Activated CD4-positive, alpha-beta T cell treated with anti-CD3 and anti-CD28 coated beads for 1 hour (primary cell): Measurements from ENCODE around the gene DCST2.

Experiments used
- DNase-seq: peaks from one replicate; pipeline ENCODE4 v3.0.0-alpha.2; 2020

Gene DCST2

DNA sequence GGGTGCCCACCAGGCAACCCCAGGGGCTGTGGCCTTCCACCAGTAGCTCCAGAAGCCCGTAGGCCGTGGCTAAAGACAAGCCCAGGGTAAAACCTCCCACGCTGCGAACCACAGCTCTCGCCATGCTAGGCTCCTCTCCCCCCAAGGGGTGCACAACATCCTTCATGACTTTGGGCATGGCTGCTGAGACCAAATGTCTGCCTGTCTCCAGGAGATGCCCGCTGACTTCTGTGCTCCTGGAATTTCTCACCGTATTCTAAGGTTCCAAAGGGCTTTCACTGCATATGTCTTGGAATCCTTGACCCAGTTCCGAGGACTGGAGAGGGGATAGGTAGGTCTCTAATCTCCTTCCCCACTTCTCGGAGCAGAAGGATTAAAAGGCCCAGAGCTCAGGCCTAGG is at the start of gene DCST2, which contains the start of gene DCST1:
DCST2 (minus strand) TSS at position 258 of the 400 bp plus-strand sequence; CDS start at position 178, 80 bp downstream.
DCST1 (plus strand) TSS at position 301 of the 400 bp plus-strand sequence. CDS start 213 bp downstream, outside the sequence.
- DNase-seq: no peak

DNA sequence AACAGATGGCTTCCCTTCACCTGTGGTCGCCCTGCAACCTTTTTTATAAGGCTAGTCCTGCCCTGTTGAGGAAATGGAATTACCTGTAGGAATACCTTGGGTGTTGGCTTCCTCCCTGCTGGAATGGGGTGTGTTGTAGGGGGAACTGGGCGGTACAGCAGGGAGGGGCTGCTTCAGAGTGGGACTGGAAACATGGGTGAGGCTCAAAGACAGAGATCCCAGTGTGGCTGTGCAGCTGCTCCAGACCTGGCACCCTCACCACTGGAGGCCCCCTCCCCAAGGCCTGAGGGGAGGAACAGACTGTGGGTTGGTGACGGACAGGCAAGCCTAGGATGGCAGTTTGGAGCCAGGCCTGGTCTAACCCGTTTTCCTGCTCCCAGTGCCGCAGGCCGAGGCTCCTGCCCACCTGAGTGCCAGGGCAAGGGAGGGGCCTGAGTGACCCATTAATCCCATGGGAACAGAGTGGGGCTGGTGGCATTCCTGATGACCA is 49.5 kb upstream of the DCST2 start:
- no peak for DNase-seq

DNA sequence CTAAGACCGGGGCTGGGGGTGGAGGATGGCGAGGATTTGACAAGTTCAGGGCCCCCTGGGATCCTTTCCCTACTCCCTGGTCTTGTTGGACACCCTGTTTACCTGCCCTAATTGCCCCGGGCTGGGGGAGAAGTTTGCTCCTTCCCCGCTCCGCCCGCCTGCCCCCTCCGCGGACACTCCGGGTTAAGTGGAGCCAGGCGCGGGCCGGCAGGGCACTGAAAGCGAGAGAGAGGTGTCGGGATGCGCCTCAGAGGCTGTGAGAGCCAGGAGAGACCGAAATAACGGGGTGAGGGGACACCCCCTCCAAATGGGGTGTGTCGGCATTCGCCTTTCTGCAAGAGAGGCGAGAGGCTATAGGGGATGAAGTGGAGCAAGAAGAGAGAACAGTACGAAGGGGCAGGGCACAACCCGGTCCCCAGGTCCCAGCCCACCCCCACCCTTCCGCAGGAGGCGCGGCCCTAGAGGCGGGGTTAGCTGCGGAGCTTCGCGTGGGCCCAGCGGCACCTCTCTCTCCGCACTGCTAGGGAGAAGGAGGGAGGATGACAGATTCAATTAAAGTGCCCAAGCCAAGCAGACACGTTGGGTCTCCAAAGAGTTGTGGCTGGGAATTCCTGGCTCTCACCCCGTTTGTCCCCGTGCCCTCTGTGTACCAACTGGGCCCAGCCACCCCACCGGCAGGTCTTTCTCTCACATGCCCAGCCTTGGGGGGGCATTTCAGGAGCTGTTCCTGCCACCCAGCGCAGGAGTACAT is 48.9 kb upstream of the DCST2 start:
- no peak for DNase-seq

DNA sequence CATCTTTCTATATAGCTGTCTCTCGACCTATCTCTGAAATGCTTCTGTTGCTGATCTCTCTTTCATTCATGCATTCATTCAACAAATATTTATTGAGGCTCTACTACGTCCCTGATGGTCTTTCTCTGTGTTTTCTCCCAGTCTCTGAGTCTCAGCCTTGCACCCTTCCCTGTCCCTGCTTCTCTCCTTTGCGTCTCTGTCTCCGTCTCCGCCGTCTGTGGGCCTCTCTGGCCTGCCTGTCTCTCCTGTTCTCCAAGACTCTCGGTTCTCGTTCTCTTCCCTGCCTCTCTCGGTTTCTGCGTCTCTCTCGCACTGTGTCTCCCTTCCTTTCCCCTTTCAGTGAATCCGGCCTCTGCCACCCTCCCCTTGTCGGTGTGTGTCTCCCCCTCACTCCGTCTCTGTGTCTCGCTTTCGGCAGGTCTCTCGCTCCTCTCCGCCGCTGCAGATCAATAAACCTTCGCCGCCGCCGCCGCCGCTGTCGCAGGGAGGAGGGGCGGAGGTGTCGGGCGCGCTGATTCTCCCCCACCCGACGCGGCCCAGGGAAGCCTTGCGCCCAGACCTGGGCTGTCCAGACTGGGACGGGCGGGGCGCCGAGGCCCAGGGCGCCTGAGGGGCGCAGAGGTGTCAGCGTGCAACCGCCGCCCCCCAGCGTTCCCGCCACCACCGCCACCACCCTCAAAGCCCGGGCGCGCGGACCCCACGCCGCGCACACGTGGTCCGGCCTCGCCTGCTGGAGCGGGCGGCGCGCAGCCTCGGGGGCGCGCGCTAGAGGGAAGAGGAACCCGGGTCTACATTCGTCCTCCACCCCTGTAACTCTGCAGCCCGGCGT is 48.1 kb upstream of the DCST2 start:
- no peak for DNase-seq

DNA sequence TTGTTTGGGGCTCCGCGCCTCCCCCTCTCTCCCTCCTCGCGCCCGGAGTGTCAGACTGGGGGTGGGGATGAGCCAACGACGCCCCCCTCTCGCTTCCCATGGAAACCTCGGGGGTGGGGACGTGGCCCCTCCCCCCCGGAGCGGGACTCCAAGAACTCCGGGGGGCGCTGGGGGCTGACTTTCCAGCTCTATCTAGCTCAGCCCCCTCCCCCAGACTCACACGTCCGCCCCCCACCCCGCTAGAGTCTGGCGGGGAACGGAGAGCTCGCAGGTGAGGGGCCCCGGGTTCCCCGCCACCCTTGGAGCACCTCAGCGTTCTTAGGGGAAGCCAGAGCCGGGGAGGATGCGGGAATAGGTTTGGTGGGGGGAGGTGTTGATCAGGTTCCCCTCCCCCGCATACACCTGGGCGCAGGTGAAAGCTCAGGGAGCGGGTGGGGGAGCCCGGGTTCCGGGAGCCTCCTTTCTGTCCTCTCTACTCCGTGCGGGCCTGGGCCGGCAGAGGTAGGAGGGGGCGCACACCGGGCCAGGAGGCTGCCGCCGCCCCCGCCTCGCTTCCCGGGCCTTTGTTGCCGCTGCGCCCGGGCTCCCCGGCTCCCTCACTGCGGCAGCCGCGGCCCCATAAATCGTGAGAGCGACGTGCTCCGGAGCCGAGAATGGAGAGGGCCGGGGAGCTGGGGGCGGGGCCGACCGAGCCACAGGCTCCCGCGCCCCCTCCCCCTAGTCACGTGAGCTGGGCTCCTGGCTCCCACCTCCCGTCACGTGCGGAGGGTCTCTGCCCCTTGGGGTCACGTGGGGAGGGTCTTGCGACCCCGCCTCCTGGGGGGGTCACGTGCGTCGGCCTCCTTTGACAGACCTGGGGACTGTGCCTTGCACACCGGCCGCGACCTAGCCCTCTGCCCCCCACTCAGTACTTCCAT is 47.0 kb upstream of the DCST2 start:
- DNase-seq: no peak

DNA sequence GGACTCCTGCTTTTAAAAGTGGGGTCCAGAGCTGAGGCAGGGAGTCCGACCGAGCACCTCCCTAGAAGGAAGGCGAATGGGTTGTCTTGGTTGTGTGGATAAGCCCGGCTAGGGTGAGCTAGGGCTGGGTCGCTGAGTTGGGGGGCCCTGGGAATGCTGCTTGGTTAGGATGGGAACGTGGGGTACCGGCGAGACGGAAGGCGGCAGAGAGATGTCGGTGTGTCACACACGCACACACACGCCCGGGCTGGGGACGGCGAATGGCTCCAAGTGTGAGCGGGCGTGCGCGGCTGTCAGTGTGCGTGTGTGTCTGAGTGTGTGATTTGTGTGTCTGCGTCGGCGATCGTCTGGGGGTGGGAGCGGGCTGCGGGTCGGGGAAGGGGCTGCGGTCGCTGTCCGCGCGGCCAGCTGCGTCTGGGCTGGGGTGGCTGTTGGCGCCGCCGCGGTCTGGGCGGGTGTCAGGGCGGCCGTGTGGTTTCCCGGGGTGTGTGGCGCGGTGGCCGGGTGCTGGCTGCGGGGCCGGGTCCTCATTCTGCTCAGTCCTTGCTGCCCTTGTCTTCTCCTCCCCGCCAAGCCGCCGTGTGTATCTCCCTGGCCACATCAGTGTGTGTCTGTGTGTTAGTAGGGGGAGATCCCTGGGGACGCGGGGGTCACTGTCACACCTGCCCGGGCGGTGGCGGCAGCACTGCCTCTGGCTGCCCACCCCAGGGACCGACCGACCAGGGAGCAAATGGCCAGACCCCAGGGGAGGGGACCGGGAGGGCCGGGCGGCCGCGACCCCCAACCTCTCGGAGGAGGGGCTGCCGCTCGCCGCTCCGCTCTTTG is 46.1 kb upstream of the DCST2 start:
- no peak for DNase-seq

DNA sequence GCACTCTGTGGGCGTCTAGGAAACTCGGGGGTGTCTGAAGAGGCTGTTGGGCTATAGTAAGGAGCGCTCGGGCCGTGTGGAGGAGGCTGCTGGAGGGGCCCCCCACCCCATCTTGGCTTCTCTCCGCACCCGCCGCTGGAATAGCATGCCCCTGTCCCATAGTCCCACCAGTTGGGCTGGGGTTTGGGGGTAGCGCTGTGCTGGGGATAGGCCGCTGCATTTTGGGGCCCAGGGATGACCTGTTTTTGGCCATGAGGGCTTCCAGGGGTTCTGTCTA is 45.6 kb upstream of the DCST2 start:
- DNase-seq: no peak

DNA sequence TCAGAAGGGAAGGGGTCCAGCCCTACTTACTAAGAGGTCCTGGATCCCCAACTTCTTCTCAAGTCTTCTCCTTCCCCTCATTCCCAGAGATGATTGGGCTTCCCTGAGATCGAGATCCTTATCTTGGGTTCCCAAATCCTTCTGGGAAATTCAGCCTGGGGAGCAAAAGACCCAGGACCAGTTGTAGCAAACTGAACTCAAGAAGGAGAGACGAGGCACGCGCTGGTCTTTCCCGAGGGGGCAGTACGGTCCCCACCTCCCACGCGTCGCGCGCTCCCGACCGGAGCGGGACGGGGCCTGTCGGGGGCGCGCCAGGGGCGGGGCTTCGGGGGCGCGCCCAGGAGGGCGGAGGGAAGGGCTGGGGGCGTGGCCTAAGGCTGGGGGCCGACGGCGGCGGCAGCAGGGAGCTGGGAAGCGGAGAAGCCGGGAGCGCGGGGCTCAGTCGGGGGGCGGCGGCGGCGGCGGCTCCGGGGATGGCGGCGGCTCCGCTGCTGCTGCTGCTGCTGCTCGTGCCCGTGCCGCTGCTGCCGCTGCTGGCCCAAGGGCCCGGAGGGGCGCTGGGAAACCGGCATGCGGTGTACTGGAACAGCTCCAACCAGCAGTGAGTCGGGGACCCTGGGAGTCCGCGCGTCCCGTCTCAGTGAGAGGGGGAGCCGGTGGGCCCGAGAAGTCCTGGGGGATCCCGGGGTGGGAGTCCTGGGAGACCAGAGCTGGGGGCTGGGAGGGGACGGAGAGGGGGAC is 45.1 kb upstream of the DCST2 start, which contains the start of gene EFNA3:
EFNA3 (plus strand) TSS at position 369 of the 741 bp plus-strand sequence; CDS start at position 474, 105 bp downstream.
- no peak for DNase-seq

DNA sequence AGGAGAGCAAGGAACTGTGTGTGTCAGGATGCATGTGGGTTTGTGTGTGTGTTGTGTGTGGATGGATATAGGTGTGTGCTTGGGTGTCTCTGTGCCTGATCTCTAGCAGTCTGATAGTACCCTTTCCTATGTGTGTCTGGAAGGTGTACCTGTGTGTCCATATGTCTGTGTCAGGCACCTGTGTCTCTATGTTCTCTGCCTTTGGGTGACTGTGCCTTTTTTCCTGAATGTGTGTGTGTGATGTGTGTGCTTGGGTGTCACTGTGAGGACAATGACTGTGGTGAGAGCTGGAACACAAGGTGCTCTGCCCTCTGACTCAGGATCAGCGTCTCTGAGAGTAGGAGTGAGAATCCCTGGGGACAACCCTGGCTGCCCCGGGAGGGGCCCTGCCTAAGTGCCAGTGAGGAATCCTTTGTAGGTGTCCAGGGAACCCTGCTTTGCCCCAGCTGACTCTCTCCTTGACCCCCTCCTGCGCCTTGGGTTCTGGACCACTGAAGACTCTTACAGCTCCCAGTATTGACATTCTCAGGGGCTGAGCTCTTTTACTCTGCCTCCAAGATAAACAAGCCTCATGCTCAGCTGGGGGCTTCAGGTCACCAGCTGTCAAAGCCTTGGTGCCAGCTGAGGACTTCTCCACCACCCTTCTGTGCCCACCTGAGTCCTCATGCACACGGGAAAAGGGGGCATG is 44.3 kb upstream of the DCST2 start:
- no peak for DNase-seq

DNA sequence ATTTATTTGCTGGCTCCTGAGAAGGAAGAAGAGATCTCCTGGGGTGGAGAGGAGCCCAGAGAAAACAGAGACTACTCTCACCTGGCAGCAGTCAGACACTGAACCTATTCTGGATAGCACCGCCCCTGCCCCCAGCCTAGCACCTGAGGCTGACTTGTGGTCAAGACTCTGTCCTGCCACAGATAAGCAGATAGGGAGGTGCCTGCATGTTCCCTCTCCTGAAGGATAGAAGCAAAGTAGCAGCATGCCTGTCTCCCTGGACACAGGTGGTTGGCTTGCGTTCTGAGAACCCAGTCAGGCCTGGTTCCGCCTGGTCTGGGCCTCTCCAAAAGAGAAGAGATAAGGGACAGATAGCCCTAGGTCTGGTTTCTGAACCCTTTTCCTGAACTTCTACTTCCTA is 43.8 kb upstream of the DCST2 start:
- DNase-seq: no peak

DNA sequence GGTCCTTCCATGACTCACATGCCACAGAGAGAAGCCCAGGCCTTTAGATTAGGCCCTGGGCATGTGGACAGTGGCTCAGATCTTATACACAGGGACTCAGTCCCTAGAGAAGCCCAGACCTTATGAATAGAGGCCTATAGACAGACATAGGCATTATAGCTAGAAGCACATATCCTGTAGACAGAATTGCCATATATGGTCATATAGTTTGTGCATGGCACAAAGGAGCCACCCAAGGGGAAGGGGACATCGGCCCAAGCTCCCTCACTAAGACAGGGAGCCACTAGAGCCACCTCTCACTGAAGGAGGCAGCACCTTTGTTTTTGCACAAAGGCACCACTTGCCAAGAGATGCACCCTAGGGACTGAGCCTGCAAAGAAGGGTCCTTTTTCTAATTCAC is 42.8 kb upstream of the DCST2 start:
- DNase-seq: no peak

DNA sequence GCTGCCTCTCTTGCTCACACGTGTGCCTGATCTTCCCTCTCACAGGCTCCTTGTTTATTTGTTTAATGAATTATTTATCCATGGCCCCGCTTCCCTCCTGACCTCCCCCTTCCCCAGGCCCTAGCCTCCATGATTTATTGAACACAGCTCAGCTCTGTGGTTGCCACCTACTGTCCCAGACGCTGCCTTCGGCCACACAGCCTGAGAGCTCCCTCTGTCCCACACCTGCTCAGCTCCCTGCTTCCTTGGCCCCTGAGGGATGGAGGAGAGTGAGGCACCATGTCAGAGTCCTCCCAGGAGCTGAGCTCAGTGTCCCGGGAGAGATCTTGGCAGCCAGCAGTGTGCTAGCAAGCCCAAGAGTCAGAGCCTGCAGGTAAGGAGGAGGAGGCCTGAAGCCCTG is 42.0 kb upstream of the DCST2 start:
- DNase-seq: no peak

DNA sequence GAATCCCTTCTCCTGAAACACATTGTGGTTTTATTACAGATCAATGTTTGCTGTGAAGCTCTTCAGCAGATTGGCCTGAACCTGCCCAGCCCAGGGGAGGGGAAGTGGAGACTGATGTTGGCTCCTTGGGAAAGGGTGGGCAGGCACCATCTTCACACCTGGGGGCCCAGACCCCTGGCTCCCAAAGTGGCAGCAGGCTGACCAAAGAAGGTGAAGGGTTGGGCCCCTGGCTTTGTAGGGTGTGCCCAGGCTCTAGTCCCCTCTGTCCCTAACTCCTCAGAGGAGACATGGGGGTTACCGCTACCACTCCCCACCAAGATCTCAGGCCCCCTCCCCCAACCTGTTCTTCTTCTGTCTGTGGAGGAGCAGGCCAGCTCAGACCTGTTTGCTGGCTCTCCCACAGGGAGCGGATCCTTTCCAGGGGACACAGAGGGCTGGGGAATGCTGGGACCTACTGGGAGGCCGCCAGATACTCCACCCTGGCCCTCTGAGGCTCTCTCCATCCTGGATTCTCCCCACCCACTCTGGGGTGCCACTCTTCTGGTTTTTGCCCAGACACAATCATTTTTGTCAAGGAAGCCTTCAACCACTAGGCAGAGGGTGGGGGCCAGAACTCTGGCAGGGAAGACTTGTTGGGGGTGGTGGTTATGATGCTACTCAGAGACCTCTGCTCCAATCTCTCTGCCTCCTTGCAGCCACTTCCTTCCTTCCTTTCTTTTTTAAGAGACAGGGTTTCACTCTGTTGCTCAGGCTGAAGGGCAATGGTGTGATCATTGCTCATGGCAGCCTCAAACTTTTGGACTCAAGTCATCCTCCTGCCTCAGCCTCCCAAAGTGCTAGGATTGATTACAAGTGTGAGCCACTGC is 40.0 kb upstream of the DCST2 start:
- no peak for DNase-seq

DNA sequence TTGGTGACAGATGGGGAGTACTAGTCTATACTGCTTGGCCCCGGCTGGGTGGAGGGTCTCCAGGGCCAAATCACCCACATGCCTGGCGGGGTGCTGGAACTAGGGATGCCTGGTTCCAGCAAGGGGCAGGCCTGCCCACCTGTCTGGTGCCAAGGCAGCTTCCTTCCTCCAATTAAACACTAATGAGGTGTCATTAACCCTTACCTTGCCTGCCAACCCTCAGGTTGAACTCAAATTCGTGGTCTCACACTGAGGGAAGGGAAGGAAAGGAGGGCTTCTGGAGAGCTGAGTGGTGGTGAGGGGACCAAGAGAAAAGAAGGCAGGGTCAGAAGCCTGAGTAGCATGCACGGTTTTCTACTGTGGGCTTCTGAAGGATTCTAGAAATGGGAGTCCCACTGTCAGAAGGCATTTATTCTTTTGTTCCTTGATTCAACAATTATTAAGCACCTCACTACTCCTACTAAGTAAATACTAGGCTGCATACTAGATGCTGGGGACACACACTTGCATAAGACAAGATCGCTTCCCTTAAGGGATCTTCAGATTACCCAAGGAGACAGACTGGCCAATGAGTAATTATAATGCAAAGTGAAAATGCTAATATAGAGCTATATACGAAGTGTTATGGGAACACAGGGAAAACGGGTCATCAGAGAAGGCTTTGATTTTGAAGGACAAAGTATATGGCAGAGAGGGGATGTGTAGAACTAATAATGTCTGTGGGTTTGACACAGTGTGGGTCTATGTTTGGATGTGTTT is 39.1 kb upstream of the DCST2 start:
- no peak for DNase-seq

DNA sequence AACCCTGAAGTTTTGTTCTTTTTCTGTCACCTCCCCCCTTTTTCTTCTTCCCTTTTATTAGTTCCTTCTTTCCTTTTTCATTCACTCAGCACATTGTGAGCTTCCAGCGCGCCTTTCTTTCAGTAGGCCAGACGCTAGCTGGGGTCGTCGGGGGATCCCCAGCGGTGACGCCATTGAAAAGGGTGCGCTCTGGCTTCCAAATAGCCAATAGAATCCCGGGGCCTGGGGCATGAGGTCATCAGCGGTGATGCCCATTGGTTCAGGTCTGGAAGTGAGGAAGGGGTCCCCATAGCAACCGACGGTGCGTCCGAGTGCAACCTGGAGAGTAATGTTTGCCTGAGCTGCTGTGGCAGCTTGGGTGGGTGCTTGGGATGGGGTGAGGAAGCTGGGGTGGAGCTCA is 38.1 kb upstream of the DCST2 start:
- no peak for DNase-seq

DNA sequence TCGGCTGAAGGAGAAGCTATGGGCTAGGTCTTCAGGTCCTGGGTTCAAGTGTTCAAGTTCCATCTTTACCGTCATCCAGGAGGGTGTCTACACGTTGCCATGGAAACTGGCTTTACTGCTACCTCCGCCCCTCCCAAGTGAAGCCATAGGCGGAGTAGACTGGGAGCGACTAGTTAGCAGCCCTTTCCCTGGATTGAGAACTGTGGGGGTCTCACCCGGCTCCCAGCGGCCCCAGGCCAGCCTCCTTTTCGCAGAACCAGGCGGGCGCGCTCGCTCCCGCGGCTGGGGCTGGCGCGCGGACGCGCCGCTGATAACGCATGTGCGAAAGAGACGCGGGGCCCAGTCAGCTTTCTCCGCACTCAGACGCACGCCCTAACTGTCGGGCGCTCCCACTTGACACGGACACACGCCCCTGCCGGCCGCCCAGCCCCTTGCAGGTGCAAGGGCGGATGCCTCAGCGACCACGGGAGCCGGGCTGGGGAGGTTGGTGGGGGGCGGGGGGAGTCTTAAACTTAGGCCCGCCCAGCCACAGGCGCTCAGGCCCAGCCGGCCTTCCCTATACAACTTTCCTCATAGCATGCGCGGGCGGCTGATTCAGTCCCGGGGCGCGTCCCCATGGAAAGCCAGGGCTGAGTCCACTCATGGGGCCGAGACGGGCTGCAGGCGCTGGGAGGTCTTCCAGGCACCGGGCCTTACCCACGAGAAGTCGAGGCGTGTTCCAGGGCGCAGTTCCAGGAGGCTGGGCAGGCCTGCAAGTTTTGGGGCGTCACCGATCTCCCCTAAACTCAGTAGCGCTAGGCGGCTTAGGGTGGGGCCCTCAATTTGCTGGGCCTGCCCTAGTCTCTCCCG is 37.4 kb upstream of the DCST2 start:
- peak; percentile 63 for DNase-seq

DNA sequence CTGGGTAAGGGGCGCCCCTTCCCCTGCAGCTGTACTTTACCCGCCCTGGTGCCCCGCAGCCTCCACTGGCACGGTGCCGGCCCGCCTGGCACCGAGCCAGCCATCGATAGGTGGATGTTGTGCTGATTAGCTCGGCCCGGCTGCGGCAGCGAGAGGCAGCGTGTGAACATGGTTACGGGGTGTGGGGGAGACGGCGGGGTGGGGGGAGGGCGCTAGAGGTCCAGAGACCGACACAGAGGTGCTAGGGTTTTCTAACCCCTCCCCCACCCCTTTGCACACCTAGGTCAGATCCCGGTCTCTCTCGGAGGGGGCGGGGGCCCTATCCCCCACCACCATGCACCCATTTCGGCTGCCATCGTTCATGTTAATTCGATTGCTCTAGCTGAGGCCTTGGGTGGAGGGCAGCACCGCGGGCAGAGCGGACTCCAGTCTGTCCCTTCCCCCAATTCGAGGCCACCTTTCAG is 36.6 kb upstream of the DCST2 start:
- no peak for DNase-seq
